B cell (primary cell): ENCODE measurements around the gene NCKAP1. TPM values are rescaled to one million over a fixed set of nuclear protein-coding genes. Genes with fewer than 3 reads are reported as not detected.

ENCODE experiments used
- ATAC-seq: fragments of 200-7000 bp; cut with Tn5 transposase; one replicate; pipeline ENCODE4 v1.10.0; 2021; ENCODE audit warnings: low read depth, mild to moderate bottlenecking, moderate number of reproducible peaks, moderate library complexity
- CTCF ChIA-PET: fragments of 350-600 bp; sonication (Branson Sonifier 250); formaldehyde crosslinking; loops from one replicate; lab custom pipeline; 2021; ENCODE audit warnings: antibody characterized with exemption, inconsistent platforms; lab: Charles Lee
- POLR2A ChIA-PET: fragments of 350-600 bp; sonication (Branson Sonifier 250); formaldehyde crosslinking; loops from one replicate; lab custom pipeline; 2021; ENCODE audit warnings: antibody characterized with exemption; lab: Charles Lee
- DNase-seq: peaks from one replicate; pipeline ENCODE4 v3.0.0; 2013
- H2AFZ ChIP-seq: 2 replicates; pipeline ENCODE4 v1.6.1; 2012; ENCODE audit warnings: mild to moderate bottlenecking, low read depth, low read length; ENCODE audit not compliant: insufficient read depth, poor library complexity, severe bottlenecking
- H3K27ac ChIP-seq, 2 donors: 1 replicate in 1 of 2; 2 replicates in 1 of 2; pipeline ENCODE4 v1.5.1; 2012 to 2013; ENCODE audit warnings: low read length in 2 of 2, mild to moderate bottlenecking in 2 of 2, moderate library complexity in 1 of 2
- H3K27me3 ChIP-seq, 4 experiments: fragments of 200-600 bp in 1 of 4; sonication (generic) in 1 of 4; replicated peaks in 1 of 4; 1 replicate in 2 of 4; 2 replicates in 2 of 4; pipeline versions ENCODE4 v1.6.1 to v1.7.0; 2013 to 2016; ENCODE audit warnings: low read length in 3 of 4, mild to moderate bottlenecking in 2 of 4, mixed read lengths in 1 of 4, moderate library complexity in 1 of 4; ENCODE audit not compliant: insufficient read depth in 4 of 4, control insufficient read depth in 3 of 4; ENCODE audit errors: control extremely low read depth in 1 of 4
- H3K36me3 ChIP-seq, 2 experiments: replicated peaks in 1 of 2; 1 replicate in 1 of 2; 2 replicates in 1 of 2; pipeline versions ENCODE4 v1.6.1 to v1.7.1; 2013; ENCODE audit warnings: low read length in 1 of 2; ENCODE audit not compliant: insufficient read depth in 2 of 2, control insufficient read depth in 1 of 2; ENCODE audit errors: control extremely low read depth in 1 of 2, extremely low read depth in 1 of 2
- H3K4me1 ChIP-seq, 2 donors: fragments of 200-600 bp in 1 of 2; sonication (generic) in 1 of 2; 1 replicate in 1 of 2; 2 replicates in 1 of 2; pipeline versions ENCODE4 v1.5.1 to v1.6.1; 2013 to 2017; ENCODE audit warnings: low read length in 2 of 2; ENCODE audit not compliant: control insufficient read depth in 2 of 2, insufficient read depth in 2 of 2
- H3K4me2 ChIP-seq: replicated peaks from 2 replicates; pipeline ENCODE3; 2012; ENCODE audit warnings: mild to moderate bottlenecking, low read depth, low read length; ENCODE audit not compliant: poor library complexity, severe bottlenecking
- H3K4me3 ChIP-seq, 5 experiments: fragments of 200-600 bp in 1 of 5; sonication (generic) in 1 of 5; 1 replicate in 3 of 5; 2 replicates in 2 of 5; pipeline versions ENCODE4 v1.5.1 to v1.7.0; 2011 to 2016; ENCODE audit warnings: low read length in 4 of 5, mild to moderate bottlenecking in 4 of 5, low read depth in 2 of 5, control low read depth in 1 of 5, moderate library complexity in 1 of 5; ENCODE audit not compliant: insufficient read depth in 1 of 5; ENCODE audit errors: control extremely low read depth in 1 of 5, extremely low read depth in 1 of 5
- H3K79me2 ChIP-seq: fragments of 200-600 bp; sonication (generic); one replicate; pipeline ENCODE4 v1.6.0; 2016; ENCODE audit warnings: low read length; ENCODE audit not compliant: control insufficient read depth, insufficient read depth
- H3K9ac ChIP-seq: fragments of 200-600 bp; sonication (generic); 2 replicates; pipeline ENCODE4 v1.6.1; 2017; ENCODE audit warnings: mild to moderate bottlenecking, low read length, moderate library complexity
- H3K9me3 ChIP-seq, 3 donors: one replicate each; pipeline versions ENCODE4 v1.6.1 to v1.7.1; 2013; ENCODE audit warnings: low read length in 2 of 3; ENCODE audit not compliant: control insufficient read depth in 2 of 3, insufficient read depth in 1 of 3; ENCODE audit errors: control extremely low read depth in 1 of 3
- H4K20me1 ChIP-seq: 2 replicates; pipeline ENCODE4 v1.6.0; 2012; ENCODE audit warnings: mild to moderate bottlenecking, low read length; ENCODE audit not compliant: insufficient read depth, control insufficient read depth, poor library complexity, severe bottlenecking
- H3K27ac Mint-ChIP-seq: one replicate; pipeline ENCODE4 v1.8.0; 2021; ENCODE audit warnings: mixed read lengths
- H3K27me3 Mint-ChIP-seq: one replicate; pipeline ENCODE4 v1.8.0; 2021; ENCODE audit warnings: mixed read lengths
- H3K4me1 Mint-ChIP-seq: one replicate; pipeline ENCODE4 v1.8.0; 2021; ENCODE audit warnings: mixed read lengths
- H3K4me3 Mint-ChIP-seq: one replicate; pipeline ENCODE4 v1.8.0; 2021; ENCODE audit warnings: mixed read lengths
- H3K9me3 Mint-ChIP-seq: one replicate; pipeline ENCODE4 v1.8.0; 2022; ENCODE audit warnings: mixed read lengths; ENCODE audit not compliant: insufficient read depth
- EZH2 ChIP-seq: IDR thresholded peaks from 2 replicates; pipeline ENCODE4 v1.6.1; 2012; ENCODE audit warnings: borderline replicate concordance, low read depth, mild to moderate bottlenecking, moderate library complexity, low read length; ENCODE audit not compliant: insufficient read depth, poor library complexity, severe bottlenecking
- WGBS: methylation state at CpG from one replicate; pipeline ENCODE4 v1.1.5; 2013; ENCODE audit warnings: missing lambda C conversion rate; ENCODE audit not compliant: insufficient coverage; 5-methylcytosine and 5-hydroxymethylcytosine counted together
- intact Hi-C: fragments of 100-400 bp; cut with micrococcal nuclease; formaldehyde crosslinking; loops from one replicate; pipeline ENCODE4 v1.10.0; 2022
- polyA plus RNA-seq: library from polyadenylated mRNA; depleted of rRNA; stranded (reverse); fragments of >200 nt; gene quantifications from 2 replicates; pipeline ENCODE4 v1.2.3, GENCODE V29; 2012
- total RNA-seq, 2 donors: library from RNA; stranded (reverse); fragments of 120-200 nt in 1 of 2; gene quantifications; 1 replicate in 1 of 2; 2 replicates in 1 of 2; pipeline versions ENCODE4 v1.2.3 to v1.2.4, GENCODE V29; 2013 to 2022
- TF ChIP-seq, protein P1 (sequence below): fragments of 200-600 bp; IDR thresholded peaks from one replicate; pipeline ENCODE4 v1.8.0; 2022; ENCODE audit warnings: antibody characterized with exemption, mild to moderate bottlenecking

NCKAP1 gene
- total and polyA plus RNA-seq, 2 donors (not counting 1 experiment from before 2014, with no cell fraction given) = 0.05 TPM; not detected in 1

- Histone ChIP-seq H2AFZ (no peak overlapping the region), H4K20me1 (no peaks in the 10 kb centered on the region), H3K4me2 (no peak overlapping the region), H3K4me3 (no peak overlapping the region), H3K9me3 (no peaks in the 10 kb centered on the region), H3K9ac (no peak overlapping the region), H3K27ac (no peak overlapping the region), H3K79me2 (no peaks in the 10 kb centered on the region), H3K4me1 (no peaks in the 10 kb centered on the region), H3K27me3 (peaks cover 0 to 2% (median 0%) of the 10 kb centered on the region in 4 experiments), H3K36me3 (no peaks in the 10 kb centered on the region)
- TF ChIP-seq, protein P1, sequence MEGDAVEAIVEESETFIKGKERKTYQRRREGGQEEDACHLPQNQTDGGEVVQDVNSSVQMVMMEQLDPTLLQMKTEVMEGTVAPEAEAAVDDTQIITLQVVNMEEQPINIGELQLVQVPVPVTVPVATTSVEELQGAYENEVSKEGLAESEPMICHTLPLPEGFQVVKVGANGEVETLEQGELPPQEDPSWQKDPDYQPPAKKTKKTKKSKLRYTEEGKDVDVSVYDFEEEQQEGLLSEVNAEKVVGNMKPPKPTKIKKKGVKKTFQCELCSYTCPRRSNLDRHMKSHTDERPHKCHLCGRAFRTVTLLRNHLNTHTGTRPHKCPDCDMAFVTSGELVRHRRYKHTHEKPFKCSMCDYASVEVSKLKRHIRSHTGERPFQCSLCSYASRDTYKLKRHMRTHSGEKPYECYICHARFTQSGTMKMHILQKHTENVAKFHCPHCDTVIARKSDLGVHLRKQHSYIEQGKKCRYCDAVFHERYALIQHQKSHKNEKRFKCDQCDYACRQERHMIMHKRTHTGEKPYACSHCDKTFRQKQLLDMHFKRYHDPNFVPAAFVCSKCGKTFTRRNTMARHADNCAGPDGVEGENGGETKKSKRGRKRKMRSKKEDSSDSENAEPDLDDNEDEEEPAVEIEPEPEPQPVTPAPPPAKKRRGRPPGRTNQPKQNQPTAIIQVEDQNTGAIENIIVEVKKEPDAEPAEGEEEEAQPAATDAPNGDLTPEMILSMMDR = no peak
- Mint-ChIP-seq H3K27ac (no peak overlapping the region), H3K4me3 (no peak overlapping the region), H3K27me3 (peaks cover 3% of the 10 kb centered on the region), H3K4me1 (no peaks in the 10 kb centered on the region), H3K9me3 (no peaks in the 10 kb centered on the region)
- CTCF ChIA-PET = no interaction called here
- no CpG with 5 or more reads among the region's 2 CpGs for WGBS
- POLR2A ChIA-PET = no interaction called here
- no peak for ATAC-seq
- DNase-seq = no peak
- intact Hi-C loops = no loop called here
These were observed 95.5 kb downstream of the NCKAP1 start for GRCh38 chr2:182942756-182943155.

- H3K9me3 Mint-ChIP-seq = no peaks in the 10 kb centered on the region
- no peak overlapping the region for H2AFZ ChIP-seq
These were observed 96.3 kb downstream of the NCKAP1 start for GRCh38 chr2:182941919-182942318.

More at GRCh38 chr2:182941919-182942318, 96.3 kb downstream of the NCKAP1 start:
- intact Hi-C loops = no loop called here
- no peaks in the 10 kb centered on the region for H3K9me3 ChIP-seq
- WGBS = no CpG with 5 or more reads among the region's 1 CpG
- no peaks in the 10 kb centered on the region for H3K36me3 ChIP-seq
- no peaks in the 10 kb centered on the region for H4K20me1 ChIP-seq
- no peaks in the 10 kb centered on the region for H3K4me1 ChIP-seq
- peaks cover 0 to 2% (median 0%) of the 10 kb centered on the region in 4 experiments for H3K27me3 ChIP-seq
- Mint-ChIP-seq H3K27me3 (peaks cover 3% of the 10 kb centered on the region), H3K4me3 (no peak overlapping the region), H3K27ac (no peak overlapping the region), H3K4me1 (no peaks in the 10 kb centered on the region)
- no peak overlapping the region for H3K27ac ChIP-seq
- H3K9ac ChIP-seq = no peak overlapping the region
- no peak for TF ChIP-seq EZH2
- TF ChIP-seq, protein P1 = no peak
- no peaks in the 10 kb centered on the region for H3K79me2 ChIP-seq
- H3K4me3 ChIP-seq = no peak overlapping the region
- CTCF ChIA-PET = no interaction called here
- DNase-seq (no peak), ATAC-seq (no peak)
- POLR2A ChIA-PET = no interaction called here
- no peak overlapping the region for H3K4me2 ChIP-seq
